GM21717 (cell line): ENCODE results near the gene CTBP2.

Source experiments
- ATAC-seq: cut with Tn5 transposase; IDR thresholded peaks from one replicate; pipeline ENCODE4 v1.9.1; 2021; ENCODE audit warnings: mild to moderate bottlenecking, moderate library complexity; ENCODE audit not compliant: unreplicated experiment

Gene CTBP2

GRCh38 chr10:125054216-125054615 is 106.1 kb downstream of the CTBP2 start:
- no peak for ATAC-seq

DNA sequence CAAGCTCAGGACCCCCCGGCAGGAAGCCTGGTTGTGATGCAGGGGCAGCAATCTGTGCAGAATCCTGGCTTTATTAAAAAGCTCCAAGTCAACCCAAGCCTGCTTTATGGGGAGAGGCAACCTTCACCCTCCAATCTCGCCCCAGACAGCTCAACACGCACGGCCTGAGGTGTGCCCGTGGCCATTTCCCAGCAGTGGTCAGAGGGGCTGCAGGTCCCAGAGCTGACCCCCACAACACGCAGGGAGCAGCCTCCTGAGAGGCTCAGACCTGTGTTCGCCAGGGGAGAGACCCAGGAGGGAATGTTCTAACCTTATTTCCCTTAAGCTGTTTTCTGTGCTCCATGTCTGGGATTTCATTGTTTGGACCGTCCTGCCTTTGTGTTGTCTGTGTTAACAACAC is 108.2 kb downstream of the CTBP2 start:
- ATAC-seq = no peak

- ATAC-seq = no peak
These were observed 110.0 kb downstream of the CTBP2 start for GRCh38 chr10:125050383-125050782.

DNA sequence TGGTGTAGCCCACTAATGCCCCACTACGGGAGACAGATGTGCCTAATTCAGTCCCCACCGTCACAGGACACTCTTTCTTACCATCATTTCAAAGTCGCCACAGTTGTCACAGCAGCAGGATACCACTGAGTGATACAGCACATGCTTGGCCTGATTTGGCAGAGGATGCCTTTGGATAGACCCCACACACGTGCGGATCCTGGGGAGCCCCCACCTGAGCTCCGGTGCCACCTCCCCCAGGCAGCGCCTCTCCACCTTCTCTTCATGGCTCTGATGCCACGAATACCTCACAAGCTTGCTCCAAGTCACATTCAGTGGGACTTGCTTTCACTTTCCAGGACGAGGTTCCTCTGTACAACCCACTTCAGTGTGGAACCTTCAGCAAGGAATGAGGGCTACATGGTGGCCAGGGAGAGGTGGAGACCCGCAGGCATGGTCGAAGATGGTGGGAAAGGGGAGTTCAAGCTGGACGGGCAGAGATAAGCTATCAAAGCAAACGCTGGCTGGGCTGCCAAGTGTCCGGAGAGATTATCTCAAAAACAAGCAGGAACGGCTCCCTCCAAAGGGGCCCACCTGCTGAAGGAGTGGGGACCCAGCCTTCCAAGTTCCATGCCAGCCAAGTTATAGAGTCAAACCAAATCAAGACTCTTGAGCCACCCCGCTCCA is 111.0 kb downstream of the CTBP2 start:
- ATAC-seq = no peak

DNA sequence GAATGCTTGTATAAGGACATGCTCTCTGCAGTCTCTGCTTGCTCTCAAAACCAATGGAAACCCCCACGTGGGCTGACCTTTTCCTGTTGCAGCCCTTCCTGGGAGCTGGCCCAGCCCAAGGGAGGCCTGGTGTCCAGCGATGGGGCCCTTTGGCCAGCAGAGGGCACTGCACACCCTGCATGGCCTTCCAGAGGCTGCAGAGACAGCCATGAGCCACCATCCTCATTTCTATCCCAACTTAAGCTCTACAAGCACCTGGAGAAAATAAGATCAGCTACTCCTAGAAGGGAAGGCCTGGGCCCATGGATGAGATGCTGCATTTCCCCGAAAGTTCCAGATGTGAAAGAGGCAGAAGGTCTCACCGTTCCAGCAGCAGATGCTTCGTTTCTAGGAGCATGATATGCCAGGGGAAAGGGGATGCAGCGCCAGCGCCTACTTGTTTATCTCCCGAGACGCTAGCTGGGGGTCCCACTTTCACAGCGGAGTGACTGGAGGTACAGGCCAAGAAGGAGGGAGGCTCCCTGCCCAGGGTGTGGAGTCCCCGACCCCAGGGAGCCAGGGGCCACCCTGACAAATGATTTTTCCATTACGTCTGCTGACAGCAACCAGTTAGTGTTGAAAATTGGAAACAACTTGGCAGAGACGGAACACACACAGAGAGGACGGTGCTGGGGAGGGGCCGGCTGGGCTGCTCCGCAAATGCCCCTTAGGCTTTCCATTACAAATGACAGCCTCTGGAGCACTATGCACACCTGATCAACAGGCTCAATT is 112.1 kb downstream of the CTBP2 start:
- peak; percentile 75 for ATAC-seq

DNA sequence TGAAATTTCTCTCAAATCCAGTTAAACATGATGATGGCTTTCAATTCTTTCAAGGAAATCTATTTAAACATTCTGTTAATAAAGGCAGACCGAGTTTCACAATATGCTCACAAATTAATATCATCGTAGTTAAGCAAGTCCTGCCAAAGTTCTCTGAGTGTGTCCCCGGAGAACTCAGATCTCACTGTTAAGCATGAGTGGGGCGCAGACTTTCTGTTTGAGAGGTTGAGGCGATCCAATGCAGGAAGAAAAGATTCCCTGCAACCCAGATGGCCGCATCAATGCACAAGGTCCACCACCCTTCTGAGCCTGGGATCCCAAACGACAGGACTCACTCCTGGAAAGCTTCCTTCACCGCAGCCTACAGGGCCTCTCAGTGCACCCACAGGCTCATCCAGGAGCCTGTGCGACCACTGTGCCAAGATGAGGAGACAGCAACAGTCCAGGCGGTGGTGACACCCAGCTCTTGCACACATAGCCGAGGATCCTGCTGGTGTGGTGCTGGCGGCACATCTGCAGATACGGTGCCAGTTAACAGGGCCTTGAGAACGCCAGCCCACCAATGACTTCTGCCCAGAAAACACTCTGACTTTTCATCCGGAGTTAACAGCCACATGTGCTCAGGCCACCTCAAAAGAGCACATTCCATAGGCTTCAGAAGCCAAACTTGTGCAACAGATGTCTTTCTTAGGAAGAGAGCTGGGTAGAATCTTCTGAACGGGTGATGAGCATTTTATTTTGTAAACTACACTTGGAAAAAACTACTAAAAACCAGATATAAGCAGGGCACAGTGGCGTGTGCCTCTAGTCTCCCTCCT is 116.3 kb downstream of the CTBP2 start:
- no peak for ATAC-seq

- ATAC-seq = no peak
These were observed 118.4 kb downstream of the CTBP2 start for GRCh38 chr10:125041856-125042506.

- no peak for ATAC-seq
These were observed 121.0 kb downstream of the CTBP2 start for GRCh38 chr10:125039354-125039769.

DNA sequence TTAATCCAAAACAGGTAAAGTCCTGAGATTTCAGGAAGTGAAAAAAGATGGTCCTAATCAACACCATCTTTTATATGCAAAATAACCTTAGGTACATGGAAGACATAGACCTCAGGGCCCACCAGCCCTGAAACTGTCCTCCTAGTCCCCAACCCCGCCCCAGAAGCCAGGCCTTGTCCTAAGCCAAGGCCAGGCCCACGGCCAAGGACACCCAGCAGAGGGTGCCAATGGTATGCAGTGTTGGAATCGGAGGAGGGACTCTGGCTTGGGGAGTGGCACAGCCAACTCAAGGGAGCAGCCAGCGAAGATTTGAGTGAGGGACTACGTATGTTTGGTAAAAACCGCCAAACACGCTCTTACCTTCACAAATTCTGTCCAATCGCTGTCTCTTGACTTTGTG is 121.7 kb downstream of the CTBP2 start:
- no peak for ATAC-seq

- no peak for ATAC-seq
These were observed 123.1 kb downstream of the CTBP2 start for GRCh38 chr10:125037145-125037877.

GRCh38 chr10:125035588-125036295 is 124.6 kb downstream of the CTBP2 start:
- no peak for ATAC-seq

GRCh38 chr10:125035136-125035535 is 125.2 kb downstream of the CTBP2 start:
- no peak for ATAC-seq

- ATAC-seq = no peak
These were observed 125.7 kb downstream of the CTBP2 start for GRCh38 chr10:125034675-125035074.

DNA sequence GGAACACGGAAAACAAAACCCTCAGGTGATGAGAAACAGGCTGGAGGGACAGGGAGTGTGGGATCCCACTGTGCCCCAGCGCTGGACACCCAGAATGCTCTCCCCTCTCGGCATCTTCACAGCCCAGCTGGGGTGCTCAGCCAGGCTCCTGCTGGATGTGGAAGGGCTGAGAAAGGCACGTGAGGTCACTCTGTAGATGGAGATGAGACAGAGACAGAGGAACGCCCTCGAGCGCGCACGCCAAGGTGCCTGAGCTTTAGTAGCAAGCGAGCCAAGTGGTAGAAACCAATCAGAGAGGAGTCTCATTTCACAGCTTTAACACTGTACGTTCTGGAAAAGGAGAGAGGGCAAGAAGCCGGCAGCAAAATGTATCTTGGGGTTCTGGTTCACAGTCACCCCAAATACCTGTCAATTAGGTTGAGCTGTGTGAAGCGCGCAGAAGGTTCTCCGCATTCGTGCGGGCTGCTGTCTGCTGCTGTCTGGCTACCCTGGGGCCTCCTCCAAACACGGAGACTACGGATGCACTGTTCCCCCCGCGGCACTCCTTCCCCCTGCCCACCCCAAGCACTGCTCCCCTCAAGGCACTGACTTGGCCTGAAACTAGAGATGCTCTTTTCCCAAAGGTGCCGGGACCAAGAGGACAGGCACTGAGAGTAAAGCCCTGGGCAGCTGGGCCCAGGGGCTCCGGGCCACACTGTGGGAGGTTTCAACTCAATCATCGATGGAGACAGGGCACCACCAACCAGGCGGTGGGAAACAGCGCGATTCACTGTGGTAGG is 127.0 kb downstream of the CTBP2 start:
- no peak for ATAC-seq

- ATAC-seq = no peak
These were observed 127.8 kb downstream of the CTBP2 start for GRCh38 chr10:125032474-125033020.

DNA sequence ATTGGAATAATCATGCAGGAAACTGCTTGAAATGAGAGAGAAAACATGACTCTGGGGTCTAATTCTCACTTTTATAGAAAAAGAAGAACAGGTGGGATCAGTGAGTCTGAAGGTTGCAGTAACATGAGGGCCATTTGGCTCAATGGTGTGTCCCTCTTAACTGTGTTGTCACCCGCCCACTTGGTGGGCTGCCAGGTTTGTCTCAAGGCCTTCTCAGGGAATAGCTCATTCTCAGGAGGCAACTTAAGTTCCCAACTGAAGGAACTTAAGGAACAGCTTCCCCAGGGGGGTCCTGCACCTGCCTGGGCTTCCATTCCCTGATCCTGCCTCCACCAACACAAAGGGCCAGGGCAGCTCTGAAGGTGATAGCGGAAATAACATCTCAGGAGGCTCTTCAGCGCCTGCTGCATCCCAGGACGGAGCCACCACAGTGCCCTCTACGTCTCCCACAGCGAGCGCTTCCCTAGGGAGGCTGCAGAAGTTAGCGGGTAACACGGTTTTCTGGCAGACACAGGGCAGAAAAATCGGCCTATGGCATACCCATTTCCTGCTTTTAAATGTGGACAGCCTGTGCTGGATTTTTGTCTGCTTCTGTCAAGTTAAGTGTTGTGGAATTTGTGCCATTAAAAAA is 129.7 kb downstream of the CTBP2 start:
- no peak for ATAC-seq

DNA sequence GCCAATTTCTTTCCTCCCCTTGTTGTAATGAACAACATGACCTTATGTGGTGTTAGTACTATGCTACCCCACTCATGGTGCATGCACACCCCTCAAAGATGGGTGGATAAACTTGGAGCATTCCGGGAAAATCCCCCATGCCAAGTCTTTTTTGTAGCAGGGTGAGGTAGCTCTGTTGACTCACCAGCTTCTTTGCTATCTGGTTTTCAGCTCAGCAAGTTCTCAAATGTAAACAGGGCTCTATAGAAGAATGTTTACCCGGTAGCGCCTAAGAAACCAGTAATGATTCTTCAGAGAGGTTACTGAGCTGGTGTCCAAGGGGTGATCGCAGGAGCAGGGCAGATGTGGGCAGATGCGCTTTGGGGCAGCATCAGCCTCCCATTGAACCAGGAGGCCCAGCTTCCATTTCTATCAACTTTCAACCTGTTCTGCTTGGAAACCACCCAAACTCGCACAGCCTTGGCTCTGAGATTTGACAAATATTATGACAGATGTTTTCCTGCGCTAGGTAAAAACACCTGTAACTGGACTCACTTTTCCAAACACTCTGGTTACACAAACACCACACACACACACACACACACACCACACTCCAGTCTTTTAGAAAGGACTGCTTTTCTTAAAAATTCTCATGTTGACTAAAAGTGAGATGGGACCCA is 130.7 kb downstream of the CTBP2 start:
- ATAC-seq = no peak
